Measurements from ENCODE around the gene CKAP4.

- TF ChIP-seq CTCF (conservative IDR thresholded peaks at IDR 0.05) = no peak
- no peak for TF ChIP-seq ZFX (IDR thresholded peaks at IDR 0.05)
These were observed 40.3 kb upstream of the CKAP4 start for GRCh38 chr12:106288101-106288493.

Data from C4-2B (cell line).